ENCODE results near the gene PCDHA4. TPM values are rescaled to one million over a fixed set of nuclear protein-coding genes. Genes with fewer than 3 reads are reported as not detected.

PCDHA4 gene
- total RNA-seq, 2 donors from 2014 or later = 2.0 to 3.1 TPM

GRCh38 chr5:140857177-140857986 is 50.5 kb downstream of the PCDHA4 start:
- TF ChIP-seq CTCF (IDR thresholded peaks at IDR 0.05) = no peak
- TF ChIP-seq POLR2A (IDR thresholded peaks at IDR 0.05) = no peak
- Histone ChIP-seq H3K9me3 (peaks cover 0 to 44% (median 3%) of the 10 kb centered on the region in 3 donors), H3K27me3 (no peaks in the 10 kb centered on the region), H3K4me3 (no peak overlapping the region), H3K4me1 (peaks cover 5% of the 10 kb centered on the region), H3K27ac (no peak overlapping the region), H3K36me3 (replicated peaks in 1 of 2; ENCODE audit: insufficient read depth in 1 of 2, low read depth in 2 of 2) (no peaks in the 10 kb centered on the region)
- WGBS, 2 donors = 36 to 48% methylated on average over 23 to 93 of the region's 94 CpGs
- DNase-seq = no peak
- intact Hi-C loops (cut with DNase I) = no loop called here
- no peak for ATAC-seq

- Histone ChIP-seq H3K4me1 (peaks cover 5% of the 10 kb centered on the region), H3K27ac (no peak overlapping the region), H3K4me3 (no peak overlapping the region), H3K27me3 (no peaks in the 10 kb centered on the region), H3K36me3 (replicated peaks in 1 of 2; ENCODE audit: insufficient read depth in 1 of 2, low read depth in 2 of 2) (no peaks in the 10 kb centered on the region), H3K9me3 (peaks cover 0 to 50% (median 3%) of the 10 kb centered on the region in 3 donors)
- intact Hi-C loops (cut with DNase I) = no loop called here
- DNase-seq = no peak
- TF ChIP-seq POLR2A (IDR thresholded peaks at IDR 0.05) (no peak), CTCF (IDR thresholded peaks at IDR 0.05) (no peak)
- no peak for ATAC-seq
- 49% methylated on average over 18 of the region's 22 CpGs; no CpG with 5 or more reads in 1 of the 2 donors for WGBS, 2 donors
Observed at GRCh38 chr5:140857987-140858240, 51.0 kb downstream of the PCDHA4 start.

- Histone ChIP-seq H3K4me3 (no peak overlapping the region), H3K27me3 (no peaks in the 10 kb centered on the region), H3K9me3 (peaks cover 0 to 37% (median under 1%) of the 10 kb centered on the region in 3 donors), H3K36me3 (replicated peaks in 1 of 2; ENCODE audit: insufficient read depth in 1 of 2, low read depth in 2 of 2) (no peaks in the 10 kb centered on the region), H3K4me1 (peaks cover 2% of the 10 kb centered on the region), H3K27ac (no peak overlapping the region)
- intact Hi-C loops (cut with DNase I) = no loop called here
- no peak for DNase-seq
- no peak for TF ChIP-seq POLR2A (IDR thresholded peaks at IDR 0.05)
- no peak for TF ChIP-seq CTCF (IDR thresholded peaks at IDR 0.05)
- WGBS, 2 donors = 27 to 52% methylated on average over 20 to 74 of the region's 76 CpGs
- ATAC-seq = no peak
Observed at GRCh38 chr5:140862441-140863295, 55.8 kb downstream of the PCDHA4 start.

Other genes with a start within 250 kb of the PCDHA4 start
- gene SRA1, start 249.6 kb upstream of the PCDHA4 start, total RNA-seq = 10 to 100 TPM; 10.9 to 12.5 TPM
- 10 to 100 TPM; 27.0 to 28.3 TPM for gene APBB3, start 242.5 kb upstream of the PCDHA4 start, total RNA-seq
- gene SLC35A4, start 242.2 kb upstream of the PCDHA4 start, total RNA-seq = 10 to 100 TPM; 18.5 to 39.4 TPM
- gene CD14, start 173.9 kb upstream of the PCDHA4 start, total RNA-seq = 10 to 100 TPM; 19.2 to 62.6 TPM
- gene TMCO6, start 167.6 kb upstream of the PCDHA4 start, total RNA-seq = 10 to 100 TPM; 14.5 to 58.7 TPM
- 10 to 100 TPM; 36.6 to 46.1 TPM for gene NDUFA2, start 159.4 kb upstream of the PCDHA4 start, total RNA-seq
- 100 to 1,000 TPM in 1 of 2 donors, 10 to 100 TPM in 1; 62.6 to 134 TPM for gene IK, start 159.2 kb upstream of the PCDHA4 start, total RNA-seq
- gene WDR55, start 142.2 kb upstream of the PCDHA4 start, total RNA-seq = 10 to 100 TPM; 14.5 to 16.1 TPM
- 1 to 10 TPM; 1.8 to 2.6 TPM for gene DND1, start 133.5 kb upstream of the PCDHA4 start, total RNA-seq
- gene HARS1, start 115.7 kb upstream of the PCDHA4 start, total RNA-seq = 10 to 100 TPM; 46.2 to 52.4 TPM
- gene HARS2, start 115.6 kb upstream of the PCDHA4 start, total RNA-seq = 10 to 100 TPM; 13.7 to 23.7 TPM
- 10 to 100 TPM; 16.1 to 27.0 TPM for gene ZMAT2, start 106.6 kb upstream of the PCDHA4 start, total RNA-seq
- not detected for gene PCDHA1, start 20.9 kb upstream of the PCDHA4 start, total RNA-seq
- gene PCDHA2, start 12.2 kb upstream of the PCDHA4 start, total RNA-seq = 1 to 10 TPM in 1 of 2 donors, under 1 TPM in 1; 0.26 to 1.3 TPM
- 1 to 10 TPM in 1 of 2 donors, under 1 TPM in 1; 0.99 to 1.0 TPM for gene PCDHA3, start 6.0 kb upstream of the PCDHA4 start, total RNA-seq
- 1 to 10 TPM; 2.3 to 4.0 TPM for gene PCDHA5, start 14.5 kb downstream of the PCDHA4 start, total RNA-seq
- gene PCDHA6, start 20.9 kb downstream of the PCDHA4 start, total RNA-seq = 1 to 10 TPM; 3.4 to 5.9 TPM
- 1 to 10 TPM; 1.3 to 3.3 TPM for gene PCDHA7, start 27.2 kb downstream of the PCDHA4 start, total RNA-seq
- 1 to 10 TPM; 2.1 to 4.6 TPM for gene PCDHA8, start 34.1 kb downstream of the PCDHA4 start, total RNA-seq
- 1 to 10 TPM; 1.3 to 3.3 TPM for gene PCDHA9, start 41.3 kb downstream of the PCDHA4 start, total RNA-seq
- 1 to 10 TPM; 3.1 to 6.6 TPM for gene PCDHA10, start 48.8 kb downstream of the PCDHA4 start, total RNA-seq
- 1 to 10 TPM; 3.6 to 4.9 TPM for gene PCDHA11, start 61.9 kb downstream of the PCDHA4 start, total RNA-seq
- gene PCDHA12, start 68.2 kb downstream of the PCDHA4 start, total RNA-seq = 1 to 10 TPM; 3.6 to 3.9 TPM
- gene PCDHA13, start 75.1 kb downstream of the PCDHA4 start, total RNA-seq = 1 to 10 TPM; 2.3 to 7.6 TPM
- gene PCDHAC1, start 119.2 kb downstream of the PCDHA4 start, total RNA-seq = 1 to 10 TPM; 1.8 to 4.0 TPM
- gene PCDHAC2, start 159.4 kb downstream of the PCDHA4 start, total RNA-seq = 1 to 10 TPM; 1.6 to 2.3 TPM
- under 1 TPM; 0.26 to 0.66 TPM for gene PCDHB1, start 244.3 kb downstream of the PCDHA4 start, total RNA-seq

Data from body of pancreas (tissue), 4 donors.